DLD1 (cell line): ENCODE measurements around the gene PAPSS2.

Experiments
- in situ Hi-C: cut with HindIII; loops from 2 replicates; pipeline ENCODE4 v1.10.0; 2017; ENCODE audit warnings: low sequenced_read_pairs

The PAPSS2 gene

DNA sequence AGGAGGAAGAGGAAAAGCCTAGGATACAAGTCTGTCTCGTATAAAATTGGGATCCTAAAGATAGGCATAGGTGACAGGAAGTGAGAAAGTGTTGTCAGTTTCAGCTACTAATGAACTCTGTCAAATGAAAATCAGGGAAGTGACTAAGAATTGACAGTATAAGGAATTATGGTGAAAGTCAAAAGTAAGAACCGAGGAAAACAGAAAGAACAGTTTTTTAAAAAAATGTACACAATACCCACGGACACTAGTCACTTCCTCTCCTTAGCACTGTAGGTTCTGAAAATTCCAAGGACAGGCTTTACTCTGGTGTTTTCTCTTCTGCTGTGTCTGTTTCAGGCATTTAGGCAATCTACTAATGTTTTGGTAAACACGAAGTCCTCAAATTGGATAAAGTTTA, 116.1 kb downstream of the PAPSS2 start:
- in situ Hi-C loops = no loop called here

DNA sequence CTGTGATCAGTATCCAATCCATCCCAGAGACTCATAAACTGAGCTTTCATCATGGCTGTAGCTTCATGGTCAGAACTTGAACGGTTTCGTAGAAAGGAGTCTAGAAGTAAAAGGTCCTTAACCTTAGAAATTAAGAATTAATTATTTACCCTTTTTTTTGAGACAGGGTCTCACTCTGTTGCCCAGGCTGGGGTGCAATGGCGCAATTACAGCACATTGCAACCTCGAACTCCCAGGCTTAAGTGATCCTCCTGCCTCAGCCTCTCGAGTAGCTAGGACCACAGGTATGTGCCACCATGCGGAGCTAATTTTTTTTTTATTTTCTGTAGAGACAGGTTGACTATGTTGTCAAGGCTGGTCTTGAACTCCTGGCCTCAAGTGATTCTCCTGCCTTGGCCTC, 116.7 kb downstream of the PAPSS2 start:
- in situ Hi-C loops = no loop called here

DNA sequence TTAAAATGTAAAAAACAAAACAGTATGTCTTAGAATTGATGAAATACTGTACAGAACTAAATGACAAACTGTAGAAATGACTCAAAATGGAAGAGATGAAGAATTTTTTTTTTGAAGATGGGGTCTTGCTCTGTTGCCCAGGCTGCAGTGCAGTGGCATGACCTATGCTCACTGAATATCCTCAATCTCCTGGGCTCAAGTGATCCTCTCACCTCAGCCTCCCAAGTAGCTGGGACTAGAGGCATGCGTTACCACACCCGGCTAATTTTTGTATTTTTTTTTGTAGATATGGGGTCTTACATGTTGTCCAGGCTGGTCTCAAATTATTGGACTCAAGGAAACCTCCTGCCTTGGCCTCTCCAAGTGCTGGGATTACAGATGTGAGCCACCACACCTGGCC, 121.9 kb downstream of the PAPSS2 start:
- in situ Hi-C loops = no loop called here

DNA sequence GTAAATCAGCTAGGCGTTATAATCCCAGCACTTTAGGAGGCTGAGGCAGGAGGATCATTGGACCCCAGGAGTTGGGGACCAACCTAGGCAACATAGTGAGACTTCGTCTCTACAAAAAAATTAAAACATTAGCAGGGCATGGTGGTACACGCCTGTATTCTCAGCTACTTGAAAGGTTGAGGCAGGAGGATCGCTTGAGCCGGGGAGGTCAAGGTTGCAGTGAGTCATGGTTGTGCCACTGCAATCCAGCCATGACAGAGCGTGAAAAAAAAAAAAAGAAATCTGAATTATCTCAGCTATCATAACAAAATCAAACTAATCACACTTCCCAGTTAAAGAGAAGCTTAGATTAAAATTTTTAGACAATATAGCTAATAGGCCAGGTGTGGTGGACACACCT, 123.0 kb downstream of the PAPSS2 start:
- in situ Hi-C loops = no loop called here

DNA sequence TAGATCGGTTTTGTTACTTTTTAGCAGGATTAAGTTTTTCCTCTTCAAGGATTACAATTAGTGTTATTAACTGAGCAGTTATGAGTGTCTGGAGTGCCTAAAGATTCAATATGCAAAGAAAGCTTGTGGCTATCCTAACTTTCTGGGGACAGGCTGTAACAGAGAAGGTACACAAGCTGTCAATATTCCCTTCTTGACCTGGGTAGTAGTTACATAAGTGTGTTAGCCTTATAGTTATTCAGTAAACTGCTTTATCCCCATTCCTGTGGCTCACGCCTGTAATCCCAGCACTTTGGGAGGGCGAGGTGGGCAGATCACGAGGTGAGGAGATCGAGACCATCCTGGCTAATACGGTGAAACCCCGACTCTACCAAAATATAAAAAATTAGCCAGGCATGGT, 126.7 kb downstream of the PAPSS2 start:
- in situ Hi-C loops = no loop called here

DNA sequence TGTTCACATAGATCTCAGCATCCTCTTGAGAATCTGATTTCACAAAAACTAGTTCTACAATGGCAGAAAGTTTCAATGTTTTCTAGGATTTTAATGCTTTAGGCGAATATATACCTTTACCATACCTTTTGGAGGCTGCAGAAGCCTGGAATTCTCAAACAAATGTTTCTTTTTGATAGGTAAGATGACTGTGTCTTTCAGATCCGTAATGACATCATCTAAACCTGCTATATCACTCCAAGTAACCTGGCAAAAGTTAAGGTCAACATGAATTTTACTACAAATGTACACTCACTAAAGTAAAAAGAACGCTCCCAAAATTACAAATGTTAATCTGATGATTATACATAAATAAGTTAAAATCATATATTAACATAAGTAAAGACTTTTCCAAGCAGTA, 130.5 kb downstream of the PAPSS2 start:
- in situ Hi-C loops = no loop called here

DNA sequence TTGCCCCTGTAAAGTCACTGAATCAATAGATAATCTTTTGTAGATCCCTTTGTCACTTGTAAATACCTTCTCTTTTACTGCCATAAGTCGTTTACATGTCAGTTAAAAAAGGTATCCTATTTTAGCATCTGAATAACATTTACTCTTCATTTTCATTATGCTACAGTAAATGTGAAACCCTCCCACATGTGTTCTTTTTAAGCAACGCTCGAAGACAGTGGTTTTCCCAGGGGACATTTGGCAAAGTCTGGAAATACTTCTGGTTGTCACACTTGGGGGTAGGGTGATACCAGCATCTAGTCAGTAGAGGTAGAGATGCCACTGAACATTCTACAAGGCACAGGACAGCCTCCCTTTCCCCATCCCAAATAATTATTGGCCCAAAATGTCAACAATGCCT, 134.6 kb downstream of the PAPSS2 start:
- in situ Hi-C loops = no loop called here
